DND-41 (cell line): ENCODE data around the gene ACTR3C.
"Not testable (repeated sequence)": the region's sequence is repeated elsewhere in the genome, so short reads cannot be mapped to it uniquely, and the experiment has no call there.

Experiments
- CTCF ChIP-seq: IDR thresholded peaks from 2 replicates; pipeline ENCODE4 v1.5.1; 2012; ENCODE audit warnings: borderline replicate concordance, low read length, moderate library complexity, mild to moderate bottlenecking; ENCODE audit not compliant: poor library complexity, severe bottlenecking; ENCODE audit errors: extremely low read depth
- EZH2 ChIP-seq: IDR thresholded peaks from 3 replicates; pipeline ENCODE4 v1.6.1; 2012; ENCODE audit warnings: borderline replicate concordance, low read depth, mild to moderate bottlenecking, moderate library complexity, low read length, inconsistent platforms; ENCODE audit not compliant: severe bottlenecking

- not testable (repeated sequence) for TF ChIP-seq CTCF, EZH2
These were observed 33.0 kb downstream of the ACTR3C start for GRCh38 chr7:150290317-150290716.
